A673 (cell line): Measurements from ENCODE around the gene LRRN4.

Experiments
- CTCF ChIP-seq: fragments of 300-800, 200-600 bp; sonication (generic); conservative IDR thresholded peaks from 2 replicates; pipeline ENCODE4 v1.5.1; 2017; ENCODE audit warnings: low read depth, mild to moderate bottlenecking, antibody characterized with exemption, low read length, moderate library complexity, mixed read lengths
- EZH2 ChIP-seq: fragments of 200-600 bp; sonication (generic); IDR thresholded peaks from 2 replicates; pipeline ENCODE4 v1.6.1; 2017; ENCODE audit warnings: borderline replicate concordance, low read depth, mild to moderate bottlenecking, mixed read lengths, antibody characterized with exemption, low read length; ENCODE audit not compliant: poor library complexity, severe bottlenecking

GRCh38 chr20:6061544-6061943, 7.7 kb upstream of the LRRN4 start:
- TF ChIP-seq EZH2 (no peak), CTCF (no peak)
